ENCODE results near the gene NDUFB4.
"Not testable (repeated sequence)": the region's sequence is repeated elsewhere in the genome, so short reads cannot be mapped to it uniquely, and the experiment has no call there.

NDUFB4 gene

GRCh38 chr3:120637851-120638559 is 41.9 kb downstream of the NDUFB4 start:
- no peak for DNase-seq (ENCODE audit: low spot score)

- DNase-seq (ENCODE audit: low spot score), result not testable (repeated sequence)
These were observed 42.7 kb downstream of the NDUFB4 start for GRCh38 chr3:120638820-120639219.

DNA sequence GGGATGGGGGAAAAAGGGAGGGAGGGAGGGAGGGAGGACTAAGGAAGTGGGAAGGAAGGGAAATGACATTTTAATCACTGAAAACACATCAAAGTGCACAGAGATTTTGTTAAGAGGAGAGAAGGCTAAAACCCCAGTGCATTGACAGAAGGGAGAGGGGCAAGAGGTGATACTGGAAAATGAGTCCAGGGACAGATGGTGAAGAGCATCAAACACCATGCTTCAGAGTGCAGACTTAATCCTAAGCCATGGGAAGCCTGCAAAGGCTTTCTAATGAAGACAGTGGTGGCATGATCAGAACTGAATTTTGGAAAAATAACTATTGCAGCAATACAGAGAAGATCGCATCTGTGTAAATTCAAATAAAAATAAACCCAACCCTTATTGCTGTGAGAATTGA is 44.1 kb downstream of the NDUFB4 start:
- DNase-seq (ENCODE audit: low spot score), result no peak

- DNase-seq (ENCODE audit: low spot score), result no peak
These were observed 45.6 kb downstream of the NDUFB4 start for GRCh38 chr3:120641696-120642246.

DNA sequence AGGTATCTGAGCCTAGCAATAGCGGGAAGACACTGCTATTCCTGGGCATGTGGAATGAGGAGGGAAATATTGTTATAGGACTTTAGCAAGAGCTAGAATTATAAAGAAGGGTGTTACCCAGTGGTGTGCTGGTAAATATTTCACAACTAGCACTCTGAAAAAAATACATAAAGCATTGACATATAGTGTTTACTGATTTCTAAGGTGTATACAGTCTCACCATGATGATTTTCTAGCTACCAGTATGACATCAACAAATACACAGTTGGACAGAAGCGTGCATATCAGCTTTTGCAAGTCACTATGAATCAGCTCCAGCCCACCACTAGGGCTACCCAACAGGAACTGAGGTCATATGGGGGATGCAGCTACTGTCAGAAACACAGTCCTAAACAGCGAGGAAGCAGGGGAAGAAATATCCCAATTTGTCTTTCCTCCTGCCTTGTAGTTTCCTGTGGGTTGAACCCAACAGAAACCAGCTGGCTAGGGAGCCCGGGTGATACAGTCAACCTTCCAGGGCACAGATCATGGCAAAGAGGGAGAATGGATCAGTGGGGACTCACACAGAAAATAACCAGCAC is 46.3 kb downstream of the NDUFB4 start:
- peak; percentile 20 for DNase-seq (ENCODE audit: low spot score)

GRCh38 chr3:120645083-120645845 is 49.1 kb downstream of the NDUFB4 start:
- no peak for DNase-seq (ENCODE audit: low spot score)

GRCh38 chr3:120646771-120647432 is 50.8 kb downstream of the NDUFB4 start:
- DNase-seq (ENCODE audit: low spot score), result no peak

GRCh38 chr3:120648290-120648689 is 52.2 kb downstream of the NDUFB4 start:
- DNase-seq (ENCODE audit: low spot score), result peak; percentile 20

- no peak for DNase-seq (ENCODE audit: low spot score)
These were observed 53.7 kb downstream of the NDUFB4 start for GRCh38 chr3:120649830-120650233.

DNA sequence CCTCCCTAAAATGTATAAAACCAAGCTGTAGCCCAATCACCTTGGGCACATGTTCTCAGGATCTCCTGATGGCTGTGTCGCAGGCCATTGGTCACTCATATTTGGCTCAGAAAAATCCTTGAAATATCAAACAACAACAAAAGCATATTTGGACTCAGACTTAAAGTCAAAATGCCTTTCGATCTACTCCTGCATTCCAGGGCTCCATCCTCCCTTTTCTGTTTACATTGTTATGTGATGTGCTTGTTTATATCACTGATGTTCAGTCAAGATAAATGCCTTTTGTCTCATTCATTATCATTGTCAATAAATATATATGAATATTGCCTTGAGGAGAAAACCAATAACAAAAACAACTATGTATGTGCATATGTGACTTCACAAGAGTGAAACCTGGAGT is 54.2 kb downstream of the NDUFB4 start:
- no peak for DNase-seq (ENCODE audit: low spot score)

Data from AG08396 (cell line).